Gastrocnemius medialis (tissue), 4 donors: Measurements from ENCODE around the gene RNU6-9. TPM values are rescaled to one million over a fixed set of nuclear protein-coding genes. Genes with fewer than 3 reads are reported as not detected.
"Not testable (repeated sequence)": the region's sequence is repeated elsewhere in the genome, so short reads cannot be mapped to it uniquely, and the experiment has no call there.

ENCODE experiments used
- ATAC-seq, 2 donors: fragments of 150-250 bp; one replicate each; pipeline ENCODE4 v1.9.1; 2016
- DNase-seq, 2 donors: peaks; one replicate each; pipeline ENCODE4 v3.0.0-alpha.2; 2019
- H3K27ac ChIP-seq, 4 donors: fragments of 200-600 bp; sonication (generic); 1 replicate in 1 of 4; 2 replicates in 3 of 4; pipeline ENCODE4 v1.5.1; 2016 to 2018; ENCODE audit warnings: mild to moderate bottlenecking in 2 of 4, moderate library complexity in 1 of 4
- H3K27me3 ChIP-seq, 3 donors: fragments of 200-600 bp; sonication (generic) in 2 of 3; 1 replicate in 1 of 3; 2 replicates in 2 of 3; pipeline versions ENCODE4 v1.5.1 to v1.6.0; 2016 to 2019; ENCODE audit warnings: mild to moderate bottlenecking in 1 of 3, moderate library complexity in 1 of 3
- H3K36me3 ChIP-seq, 2 donors: fragments of 200-600 bp; sonication (generic) in 1 of 2; one replicate each; pipeline ENCODE4 v1.5.1; 2017 to 2018
- H3K4me1 ChIP-seq, 2 donors: fragments of 200-600 bp; sonication (generic) in 1 of 2; one replicate each; pipeline ENCODE4 v1.5.1; 2016 to 2017; ENCODE audit warnings: mild to moderate bottlenecking in 2 of 2
- H3K4me3 ChIP-seq, 4 donors: fragments of 200-600 bp; sonication (generic) in 3 of 4; 1 replicate in 1 of 4; 2 replicates in 3 of 4; pipeline ENCODE4 v1.5.1; 2016 to 2019; ENCODE audit warnings: mild to moderate bottlenecking in 2 of 4
- H3K9me3 ChIP-seq, 3 donors: fragments of 200-600 bp; sonication (generic) in 2 of 3; 1 replicate in 1 of 3; 2 replicates in 2 of 3; pipeline ENCODE4 v1.5.1; 2016 to 2019
- POLR2A ChIP-seq, 2 donors: fragments of 450-650 bp; IDR thresholded peaks; one replicate each; pipeline ENCODE4 v1.6.1; 2017; ENCODE audit warnings: antibody characterized with exemption in 2 of 2, mild to moderate bottlenecking in 2 of 2, moderate library complexity in 2 of 2
- in situ Hi-C, 4 donors: fragments of 200-750 bp; cut with MboI; loops; one replicate each; pipeline versions ENCODE4 v1.15.0 to v1.8.0; 2017; ENCODE audit warnings: low sequenced_read_pairs in 4 of 4
- intact Hi-C: fragments of 100-400 bp; cut with DNase I; formaldehyde crosslinking; loops from one replicate; pipeline ENCODE4 v1.15.1; 2023; ENCODE audit warnings: low total_unique reads
- total RNA-seq, 4 donors: library from RNA; depleted of rRNA; stranded (reverse); fragments of >200 nt; gene quantifications; one replicate each; pipeline versions ENCODE4 v1.1.0 to v1.2.3, GENCODE V29; 2016
- TF ChIP-seq, protein P1 (sequence below), 5 experiments: fragments of 450-650 bp in 3 of 5; fragments of 200-600 bp in 2 of 5; sonication (generic) in 2 of 5; IDR thresholded peaks in 4 of 5; conservative IDR thresholded peaks in 1 of 5; 1 replicate in 4 of 5; 2 replicates in 1 of 5; pipeline ENCODE4 v1.5.1; 2016 to 2019; ENCODE audit warnings: antibody characterized with exemption in 5 of 5, mild to moderate bottlenecking in 3 of 5, moderate library complexity in 3 of 5

RNU6-9 gene
- total RNA-seq, 4 donors from 2014 or later: not detected

- ATAC-seq: no peak
- Histone ChIP-seq H3K27me3 (peaks cover 45 to 62% (median 54%) of the 10 kb centered on the region in 3 donors), H3K4me1 (peaks cover 0 to 6% of the 10 kb centered on the region in 2 donors), H3K4me3 (no peak within 1 kb of the TSS), H3K9me3 (no peaks in the 10 kb centered on the region), H3K27ac (peak within 1 kb of the TSS in 3 of 4 donors; percentile 59 to 79 (median 73)), H3K36me3 (no peaks in the 10 kb centered on the region)
- intact Hi-C loops (no loop called here), in situ Hi-C loops (loop anchor here in 1 of 4 donors (25.0 kb wide), 1 partner anchor 135 kb away; the partner anchor contains the start of gene WDR18)
- no peak for DNase-seq
- no peak for TF ChIP-seq POLR2A (IDR thresholded peaks at IDR 0.05)
These were observed 40.9 kb upstream of the RNU6-9 start, which contains the start of gene ELANE for GRCh38 chr19:852136-853013. ELANE (plus strand) TSS chr19:852303; CDS start chr19:852329, 26 bp downstream.

GRCh38 chr19:853014-853585 is 40.2 kb upstream of the RNU6-9 start:
- no peak for ATAC-seq
- no peak overlapping the region for H3K27ac ChIP-seq
- in situ Hi-C loops: loop anchor here in 1 of 4 donors (25.0 kb wide), 1 partner anchor 134 kb away; the partner anchor contains the start of gene WDR18
- DNase-seq: no peak
- peaks cover 43 to 56% (median 47%) of the 10 kb centered on the region in 3 donors for H3K27me3 ChIP-seq
- intact Hi-C loops: no loop called here
- H3K9me3 ChIP-seq: no peaks in the 10 kb centered on the region
- peaks cover 0 to 6% of the 10 kb centered on the region in 2 donors for H3K4me1 ChIP-seq
- H3K36me3 ChIP-seq: no peaks in the 10 kb centered on the region
- H3K4me3 ChIP-seq: no peak overlapping the region
- TF ChIP-seq, protein P1, sequence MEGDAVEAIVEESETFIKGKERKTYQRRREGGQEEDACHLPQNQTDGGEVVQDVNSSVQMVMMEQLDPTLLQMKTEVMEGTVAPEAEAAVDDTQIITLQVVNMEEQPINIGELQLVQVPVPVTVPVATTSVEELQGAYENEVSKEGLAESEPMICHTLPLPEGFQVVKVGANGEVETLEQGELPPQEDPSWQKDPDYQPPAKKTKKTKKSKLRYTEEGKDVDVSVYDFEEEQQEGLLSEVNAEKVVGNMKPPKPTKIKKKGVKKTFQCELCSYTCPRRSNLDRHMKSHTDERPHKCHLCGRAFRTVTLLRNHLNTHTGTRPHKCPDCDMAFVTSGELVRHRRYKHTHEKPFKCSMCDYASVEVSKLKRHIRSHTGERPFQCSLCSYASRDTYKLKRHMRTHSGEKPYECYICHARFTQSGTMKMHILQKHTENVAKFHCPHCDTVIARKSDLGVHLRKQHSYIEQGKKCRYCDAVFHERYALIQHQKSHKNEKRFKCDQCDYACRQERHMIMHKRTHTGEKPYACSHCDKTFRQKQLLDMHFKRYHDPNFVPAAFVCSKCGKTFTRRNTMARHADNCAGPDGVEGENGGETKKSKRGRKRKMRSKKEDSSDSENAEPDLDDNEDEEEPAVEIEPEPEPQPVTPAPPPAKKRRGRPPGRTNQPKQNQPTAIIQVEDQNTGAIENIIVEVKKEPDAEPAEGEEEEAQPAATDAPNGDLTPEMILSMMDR (IDR thresholded peaks at IDR 0.05 in 4 of 5, conservative IDR thresholded peaks at IDR 0.05 in 1 of 5): no peak
- TF ChIP-seq POLR2A (IDR thresholded peaks at IDR 0.05): no peak

- peaks cover 42 to 55% (median 42%) of the 10 kb centered on the region in 3 donors for H3K27me3 ChIP-seq
- in situ Hi-C loops: loop anchor here in 1 of 4 donors (25.0 kb wide), 1 partner anchor 134 kb away; the partner anchor contains the start of gene WDR18
- H3K27ac ChIP-seq, H3K4me3 ChIP-seq, DNase-seq, H3K4me1 ChIP-seq, intact Hi-C loops, H3K36me3 ChIP-seq, H3K9me3 ChIP-seq, ATAC-seq: not testable (repeated sequence)
These were observed 39.6 kb upstream of the RNU6-9 start for GRCh38 chr19:853614-854220.

DNA sequence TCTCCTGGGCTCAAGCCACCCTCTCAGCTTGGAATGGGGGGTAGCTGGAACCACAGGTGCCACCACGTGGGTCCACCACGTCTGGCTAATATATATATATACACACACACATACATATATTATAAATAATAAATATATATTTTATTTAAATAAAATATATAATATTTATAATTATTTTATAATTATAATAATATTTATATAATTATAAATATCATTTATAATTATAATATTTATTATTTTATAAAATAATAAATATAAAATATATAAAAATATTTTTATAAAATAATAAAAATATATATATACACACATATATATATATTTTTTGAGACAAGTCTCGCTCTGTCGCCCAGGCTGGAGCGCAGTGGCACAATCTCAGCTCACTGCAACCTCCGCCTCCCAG is 38.7 kb upstream of the RNU6-9 start:
- Histone ChIP-seq H3K27me3 (peaks cover 42 to 61% (median 48%) of the 10 kb centered on the region in 3 donors), H3K4me3 (no peak overlapping the region), H3K36me3 (no peaks in the 10 kb centered on the region), H3K9me3 (no peaks in the 10 kb centered on the region), H3K4me1 (peaks cover 0 to 6% of the 10 kb centered on the region in 2 donors), H3K27ac (no peak overlapping the region)
- ATAC-seq (no peak), DNase-seq (no peak)
- in situ Hi-C loops (loop anchor here in 1 of 4 donors (25.0 kb wide), 1 partner anchor 133 kb away; the partner anchor contains the start of gene WDR18), intact Hi-C loops (no loop called here)
- TF ChIP-seq, protein P1 (IDR thresholded peaks at IDR 0.05 in 4 of 5, conservative IDR thresholded peaks at IDR 0.05 in 1 of 5): no peak
- TF ChIP-seq POLR2A (IDR thresholded peaks at IDR 0.05): no peak

- in situ Hi-C loops: loop anchor here in 1 of 4 donors (25.0 kb wide), 1 partner anchor 132 kb away; the partner anchor contains the start of gene WDR18
- DNase-seq: no peak
These were observed 38.1 kb upstream of the RNU6-9 start for GRCh38 chr19:855142-855541.

More at GRCh38 chr19:855142-855541, 38.1 kb upstream of the RNU6-9 start:
- intact Hi-C loops: loop anchor here (5.0 kb wide), 1 partner anchor 127 kb away; the partner anchor contains the start of gene WDR18
- Histone ChIP-seq H3K36me3 (no peaks in the 10 kb centered on the region), H3K9me3 (no peaks in the 10 kb centered on the region), H3K4me1 (peaks cover 0 to 6% of the 10 kb centered on the region in 2 donors), H3K27me3 (peaks cover 48 to 67% (median 54%) of the 10 kb centered on the region in 3 donors), H3K4me3 (no peak overlapping the region), H3K27ac (no peak overlapping the region)
- TF ChIP-seq, protein P1 (IDR thresholded peaks at IDR 0.05 in 4 of 5, conservative IDR thresholded peaks at IDR 0.05 in 1 of 5): no peak
- TF ChIP-seq POLR2A (IDR thresholded peaks at IDR 0.05): no peak
- ATAC-seq: no peak
